ENCODE data around the gene XPO6. TPM values are rescaled to one million over a fixed set of nuclear protein-coding genes. Genes with fewer than 3 reads are reported as not detected.

Gene XPO6
- polyA plus RNA-seq, 1 donor (not counting 4 experiments of a cell fraction or from before 2014, with no cell fraction given) = 127 TPM

GRCh38 chr16:28069971-28070794, 141.6 kb downstream of the XPO6 start:
- no peak overlapping the region for H3K9ac ChIP-seq (ENCODE audit: control insufficient read depth, extremely low read depth, insufficient read depth, low read length)
- no peak overlapping the region for H3K4me2 ChIP-seq (ENCODE audit: control insufficient read depth, extremely low read depth, insufficient read depth, low read depth, low read length)
- TF ChIP-seq EZH2 (IDR thresholded peaks at IDR 0.05; ENCODE audit: low read length) = no peak
- no peak for TF ChIP-seq CTCF (optimal IDR thresholded peaks at IDR 0.05 in 1 of 3, IDR thresholded peaks at IDR 0.05 in 1 of 3, conservative IDR thresholded peaks at IDR 0.05 in 1 of 3; ENCODE audit: extremely low read depth in 1 of 3, insufficient read depth in 2 of 3, low read length in 3 of 3)
- DNase-seq (ENCODE audit: low read depth, low spot score) (no peak), FAIRE-seq (no peak)
- no peak overlapping the region for H3K27ac ChIP-seq (ENCODE audit: control insufficient read depth, insufficient read depth, low read length)
- H3K27me3 ChIP-seq (ENCODE audit: control insufficient read depth, extremely low read depth, insufficient read depth, low read length) = peaks cover 4% of the 10 kb centered on the region
- H3K36me3 ChIP-seq (ENCODE audit: control insufficient read depth in 2 of 2, extremely low read depth in 1 of 2, insufficient read depth in 2 of 2, low read length in 2 of 2) = no peaks in the 10 kb centered on the region
- no peaks in the 10 kb centered on the region for H3K9me1 ChIP-seq (ENCODE audit: control insufficient read depth, extremely low read depth, insufficient read depth, low read length)
- H4K20me1 ChIP-seq (ENCODE audit: control insufficient read depth, extremely low read depth, insufficient read depth, low read length) = no peaks in the 10 kb centered on the region
- H3K79me2 ChIP-seq (ENCODE audit: control insufficient read depth, insufficient read depth, low read length) = no peaks in the 10 kb centered on the region
- no peak overlapping the region for H3K4me3 ChIP-seq (ENCODE audit: control insufficient read depth in 2 of 3, extremely low read depth in 1 of 3, insufficient read depth in 2 of 3, low read depth in 1 of 3, low read length in 3 of 3)
- H2AFZ ChIP-seq (ENCODE audit: control insufficient read depth, low read length) = no peak overlapping the region
- no peaks in the 10 kb centered on the region for H3K4me1 ChIP-seq (ENCODE audit: control insufficient read depth, extremely low read depth, insufficient read depth, low read length)
- dilution Hi-C loops (cut with MboI; ENCODE audit: extremely low pct_ligation_motif_present, low sequenced_read_pairs) = no loop called here
- H3K9me3 ChIP-seq (ENCODE audit: control insufficient read depth, low read depth, low read length) = no peaks in the 10 kb centered on the region

- no peak for DNase-seq (ENCODE audit: low read depth, low spot score)
- no peak overlapping the region for H3K9ac ChIP-seq (ENCODE audit: control insufficient read depth, extremely low read depth, insufficient read depth, low read length)
- H3K27me3 ChIP-seq (ENCODE audit: control insufficient read depth, extremely low read depth, insufficient read depth, low read length) = peaks cover 16% of the 10 kb centered on the region
- no peaks in the 10 kb centered on the region for H3K79me2 ChIP-seq (ENCODE audit: control insufficient read depth, insufficient read depth, low read length)
- no peak overlapping the region for H3K4me2 ChIP-seq (ENCODE audit: control insufficient read depth, extremely low read depth, insufficient read depth, low read depth, low read length)
- H3K9me1 ChIP-seq (ENCODE audit: control insufficient read depth, extremely low read depth, insufficient read depth, low read length) = no peaks in the 10 kb centered on the region
- H3K4me3 ChIP-seq (ENCODE audit: control insufficient read depth in 2 of 3, extremely low read depth in 1 of 3, insufficient read depth in 2 of 3, low read depth in 1 of 3, low read length in 3 of 3) = no peak overlapping the region
- dilution Hi-C loops (cut with MboI; ENCODE audit: extremely low pct_ligation_motif_present, low sequenced_read_pairs) = no loop called here
- H4K20me1 ChIP-seq (ENCODE audit: control insufficient read depth, extremely low read depth, insufficient read depth, low read length) = no peaks in the 10 kb centered on the region
- no peaks in the 10 kb centered on the region for H3K36me3 ChIP-seq (ENCODE audit: control insufficient read depth in 2 of 2, extremely low read depth in 1 of 2, insufficient read depth in 2 of 2, low read length in 2 of 2)
- TF ChIP-seq EZH2 (IDR thresholded peaks at IDR 0.05; ENCODE audit: low read length) = no peak
- no peak for TF ChIP-seq CTCF (optimal IDR thresholded peaks at IDR 0.05 in 1 of 3, IDR thresholded peaks at IDR 0.05 in 1 of 3, conservative IDR thresholded peaks at IDR 0.05 in 1 of 3; ENCODE audit: extremely low read depth in 1 of 3, insufficient read depth in 2 of 3, low read length in 3 of 3)
- no peaks in the 10 kb centered on the region for H3K9me3 ChIP-seq (ENCODE audit: control insufficient read depth, low read depth, low read length)
- H2AFZ ChIP-seq (ENCODE audit: control insufficient read depth, low read length) = no peak overlapping the region
- no peaks in the 10 kb centered on the region for H3K4me1 ChIP-seq (ENCODE audit: control insufficient read depth, extremely low read depth, insufficient read depth, low read length)
- no peak overlapping the region for H3K27ac ChIP-seq (ENCODE audit: control insufficient read depth, insufficient read depth, low read length)
- FAIRE-seq = no peak
Measured at GRCh38 chr16:28068976-28069375, 142.8 kb downstream of the XPO6 start.
